ENCODE measurements around the gene MAF.

GRCh38 chr16:79607587-79607986 is 7.0 kb upstream of the MAF start:
- TF ChIP-seq CREB1 (IDR thresholded peaks at IDR 0.05; ENCODE audit: low read depth) (no peak), TAF1 (IDR thresholded peaks at IDR 0.05; ENCODE audit: low read depth) (no peak), USF1 (IDR thresholded peaks at IDR 0.05) (no peak), RAD21 (IDR thresholded peaks at IDR 0.05; ENCODE audit: low read depth) (no peak), YY1 (IDR thresholded peaks at IDR 0.05; ENCODE audit: low read depth) (no peak), TEAD4 (IDR thresholded peaks at IDR 0.05) (no peak), ZBTB7A (IDR thresholded peaks at IDR 0.05; ENCODE audit: low read depth) (no peak), EP300 (IDR thresholded peaks at IDR 0.05; ENCODE audit: borderline replicate concordance) (no peak), TCF12 (IDR thresholded peaks at IDR 0.05; ENCODE audit: low read depth) (no peak)
- TF ChIP-seq, protein P1, sequence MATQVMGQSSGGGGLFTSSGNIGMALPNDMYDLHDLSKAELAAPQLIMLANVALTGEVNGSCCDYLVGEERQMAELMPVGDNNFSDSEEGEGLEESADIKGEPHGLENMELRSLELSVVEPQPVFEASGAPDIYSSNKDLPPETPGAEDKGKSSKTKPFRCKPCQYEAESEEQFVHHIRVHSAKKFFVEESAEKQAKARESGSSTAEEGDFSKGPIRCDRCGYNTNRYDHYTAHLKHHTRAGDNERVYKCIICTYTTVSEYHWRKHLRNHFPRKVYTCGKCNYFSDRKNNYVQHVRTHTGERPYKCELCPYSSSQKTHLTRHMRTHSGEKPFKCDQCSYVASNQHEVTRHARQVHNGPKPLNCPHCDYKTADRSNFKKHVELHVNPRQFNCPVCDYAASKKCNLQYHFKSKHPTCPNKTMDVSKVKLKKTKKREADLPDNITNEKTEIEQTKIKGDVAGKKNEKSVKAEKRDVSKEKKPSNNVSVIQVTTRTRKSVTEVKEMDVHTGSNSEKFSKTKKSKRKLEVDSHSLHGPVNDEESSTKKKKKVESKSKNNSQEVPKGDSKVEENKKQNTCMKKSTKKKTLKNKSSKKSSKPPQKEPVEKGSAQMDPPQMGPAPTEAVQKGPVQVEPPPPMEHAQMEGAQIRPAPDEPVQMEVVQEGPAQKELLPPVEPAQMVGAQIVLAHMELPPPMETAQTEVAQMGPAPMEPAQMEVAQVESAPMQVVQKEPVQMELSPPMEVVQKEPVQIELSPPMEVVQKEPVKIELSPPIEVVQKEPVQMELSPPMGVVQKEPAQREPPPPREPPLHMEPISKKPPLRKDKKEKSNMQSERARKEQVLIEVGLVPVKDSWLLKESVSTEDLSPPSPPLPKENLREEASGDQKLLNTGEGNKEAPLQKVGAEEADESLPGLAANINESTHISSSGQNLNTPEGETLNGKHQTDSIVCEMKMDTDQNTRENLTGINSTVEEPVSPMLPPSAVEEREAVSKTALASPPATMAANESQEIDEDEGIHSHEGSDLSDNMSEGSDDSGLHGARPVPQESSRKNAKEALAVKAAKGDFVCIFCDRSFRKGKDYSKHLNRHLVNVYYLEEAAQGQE (IDR thresholded peaks at IDR 0.05; ENCODE audit: low read depth): no peak

All from Ishikawa (cell line).